ENCODE data around the gene MROH2A. TPM values are rescaled to one million over a fixed set of nuclear protein-coding genes. Genes with fewer than 3 reads are reported as not detected.

Gene MROH2A
- total RNA-seq, 1 donor from 2014 or later, result not detected

- H3K36me3 ChIP-seq, result no peaks in the 10 kb centered on the region
- no peaks in the 10 kb centered on the region for H3K9me3 ChIP-seq (replicated peaks)
- no peak for DNase-seq
- intact Hi-C loops (cut with micrococcal nuclease), result no loop called here
- TF ChIP-seq CTCF (IDR thresholded peaks at IDR 0.05; ENCODE audit: borderline replicate concordance), result no peak
- H3K27ac ChIP-seq (replicated peaks), result no peak overlapping the region
- peak overlapping the region; percentile 77 for H3K4me3 ChIP-seq
- H3K27me3 ChIP-seq (ENCODE audit: low read depth), result peaks cover 32% of the 10 kb centered on the region
- peaks cover 17% of the 10 kb centered on the region for H3K4me1 ChIP-seq
These were observed 75.7 kb downstream of the MROH2A start for GRCh38 chr2:233853883-233854240.

DNA sequence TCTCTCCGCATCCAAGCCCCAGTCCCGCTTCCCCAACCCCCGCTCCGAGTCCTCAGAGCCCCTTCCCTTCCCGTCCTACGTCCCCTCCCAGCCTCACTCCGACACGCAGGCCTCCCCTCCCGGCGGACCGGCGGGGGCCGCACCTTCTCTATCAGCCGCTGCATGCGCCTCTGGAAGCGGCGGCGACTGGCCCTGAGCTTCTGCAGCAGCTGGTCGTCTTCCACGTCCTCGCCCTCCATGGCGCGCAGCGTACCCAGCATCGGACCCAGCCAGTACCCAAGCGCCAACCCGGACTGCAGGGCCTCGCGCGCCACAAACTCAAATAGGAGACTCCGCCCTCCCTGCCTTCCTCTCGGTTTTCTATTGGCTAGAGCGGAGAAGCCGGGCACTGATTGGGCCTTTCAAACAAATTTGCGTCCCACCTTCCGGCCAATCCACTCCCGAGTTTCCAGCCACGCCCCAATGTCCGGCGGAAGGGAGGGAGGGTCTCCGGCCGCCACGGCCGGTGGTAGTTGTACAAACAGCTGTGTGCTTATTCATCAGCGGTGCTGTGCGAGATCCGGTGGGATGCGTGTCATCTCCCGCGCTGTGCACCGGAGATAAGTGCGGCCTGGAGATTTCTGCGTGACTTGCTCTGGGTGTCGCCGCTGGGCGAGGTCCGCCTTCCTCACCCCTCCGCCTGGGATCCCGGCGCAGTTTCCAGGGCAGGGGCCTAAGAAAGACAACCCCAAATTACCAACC is 76.3 kb downstream of the MROH2A start, which contains the start of gene HJURP:
Gene HJURP (minus strand): TSS at position 295 of the 741 bp plus-strand sequence. CDS start 35 bp downstream, at position 260.
- Histone ChIP-seq H3K4me1 (peaks cover 17% of the 10 kb centered on the region), H3K27me3 (ENCODE audit: low read depth) (peaks cover 28% of the 10 kb centered on the region), H3K4me3 (peak within 1 kb of the TSS; percentile 77), H3K36me3 (no peaks in the 10 kb centered on the region), H3K9me3 (replicated peaks) (no peaks in the 10 kb centered on the region), H3K27ac (replicated peaks) (peak within 1 kb of the TSS; percentile 63)
- peak; percentile 90 for DNase-seq
- intact Hi-C loops (cut with micrococcal nuclease), result no loop called here
- TF ChIP-seq CTCF (IDR thresholded peaks at IDR 0.05; ENCODE audit: borderline replicate concordance), result no peak

GRCh38 chr2:233855345-233855744 is 77.2 kb downstream of the MROH2A start:
- no peaks in the 10 kb centered on the region for H3K36me3 ChIP-seq
- no peak overlapping the region for H3K27ac ChIP-seq (replicated peaks)
- no peak for TF ChIP-seq CTCF (IDR thresholded peaks at IDR 0.05; ENCODE audit: borderline replicate concordance)
- peaks cover 17% of the 10 kb centered on the region for H3K4me1 ChIP-seq
- no peak for DNase-seq
- peaks cover 28% of the 10 kb centered on the region for H3K27me3 ChIP-seq (ENCODE audit: low read depth)
- no peaks in the 10 kb centered on the region for H3K9me3 ChIP-seq (replicated peaks)
- intact Hi-C loops (cut with micrococcal nuclease), result no loop called here
- no peak overlapping the region for H3K4me3 ChIP-seq

- TF ChIP-seq CTCF (IDR thresholded peaks at IDR 0.05; ENCODE audit: borderline replicate concordance), result no peak
- no peak overlapping the region for H3K27ac ChIP-seq (replicated peaks)
- intact Hi-C loops (cut with micrococcal nuclease), result no loop called here
- H3K36me3 ChIP-seq, result no peaks in the 10 kb centered on the region
- peaks cover 20% of the 10 kb centered on the region for H3K27me3 ChIP-seq (ENCODE audit: low read depth)
- H3K4me1 ChIP-seq, result peaks cover 17% of the 10 kb centered on the region
- DNase-seq, result no peak
- H3K4me3 ChIP-seq, result no peak overlapping the region
- H3K9me3 ChIP-seq (replicated peaks), result no peaks in the 10 kb centered on the region
These were observed 78.1 kb downstream of the MROH2A start for GRCh38 chr2:233856184-233856583.

- H3K4me3 ChIP-seq, result no peak overlapping the region
- no peak overlapping the region for H3K27ac ChIP-seq (replicated peaks)
- no peaks in the 10 kb centered on the region for H3K36me3 ChIP-seq
- TF ChIP-seq CTCF (IDR thresholded peaks at IDR 0.05; ENCODE audit: borderline replicate concordance), result peak; percentile 55
- intact Hi-C loops (cut with micrococcal nuclease), result no loop called here
- peaks cover 6% of the 10 kb centered on the region for H3K27me3 ChIP-seq (ENCODE audit: low read depth)
- DNase-seq, result no peak
- peaks cover 17% of the 10 kb centered on the region for H3K4me1 ChIP-seq
- H3K9me3 ChIP-seq (replicated peaks), result no peaks in the 10 kb centered on the region
These were observed 79.5 kb downstream of the MROH2A start for GRCh38 chr2:233857511-233858141.

Data from left ventricle myocardium inferior (tissue), 1 donor.